GM12891 (cell line): ENCODE data around the gene IARS1.

ENCODE experiments used
- PAX5 ChIP-seq: IDR thresholded peaks from 2 replicates; pipeline ENCODE4 v1.6.1; 2011; ENCODE audit warnings: low read length, moderate library complexity, mild to moderate bottlenecking; ENCODE audit not compliant: insufficient read depth, severe bottlenecking
- POLR2A ChIP-seq: IDR thresholded peaks from 2 replicates; pipeline ENCODE4 v1.6.1; 2011; ENCODE audit warnings: low read depth, low read length, control low read depth
- POLR2AphosphoS5 ChIP-seq: IDR thresholded peaks from 2 replicates; pipeline ENCODE4 v1.6.1; 2011; ENCODE audit warnings: low read depth, low read length, control low read depth
- SPI1 ChIP-seq: IDR thresholded peaks from 2 replicates; pipeline ENCODE4 v1.6.1; 2011; ENCODE audit warnings: low read depth, low read length, control low read depth
- TAF1 ChIP-seq: IDR thresholded peaks from 2 replicates; pipeline ENCODE4 v1.6.1; 2011; ENCODE audit warnings: low read depth, low read length, control low read depth

- TF ChIP-seq POLR2A (no peak), POLR2AphosphoS5 (no peak), PAX5 (no peak), SPI1 (no peak), TAF1 (no peak)
Observed at GRCh38 chr9:92265154-92265553, 28.3 kb downstream of the IARS1 start.
